K562 (cell line): ENCODE data around the gene KCNQ4. TPM values are rescaled to one million over a fixed set of nuclear protein-coding genes. Genes with fewer than 3 reads are reported as not detected.

Source experiments
- ARID1B ChIP-seq: fragments of 450-650 bp; IDR thresholded peaks from 2 replicates; pipeline ENCODE4 v1.6.1; 2016; ENCODE audit warnings: antibody characterized with exemption, mild to moderate bottlenecking, inconsistent platforms
- ARID4B ChIP-seq: sonication (generic); formaldehyde crosslinking; IDR thresholded peaks from 2 replicates; pipeline ENCODE4 v1.8.0; 2022; ENCODE audit warnings: mild to moderate bottlenecking, missing genetic modification reagents
- BACH1 ChIP-seq: fragments of 200-800 bp; sonication (Bioruptor generic); IDR thresholded peaks from 2 replicates; pipeline ENCODE4 v1.6.1; 2016; ENCODE audit warnings: missing genetic modification characterization, missing compliant biosample characterization
- C11orf30 ChIP-seq: fragments of 450-650 bp; IDR thresholded peaks from 2 replicates; pipeline ENCODE4 v1.6.1; 2016; ENCODE audit warnings: low read depth, mild to moderate bottlenecking
- HDAC2 ChIP-seq: fragments of 450-650 bp; IDR thresholded peaks from 2 replicates; pipeline ENCODE4 v1.6.1; 2016; ENCODE audit warnings: mild to moderate bottlenecking
- NFE2 ChIP-seq: IDR thresholded peaks from 2 replicates; pipeline ENCODE4 v1.6.1; 2014; ENCODE audit warnings: antibody characterized with exemption, low read depth
- POLR3A ChIP-seq: IDR thresholded peaks from 2 replicates; pipeline ENCODE4 v1.6.1; 2011; ENCODE audit warnings: borderline replicate concordance, mild to moderate bottlenecking, moderate library complexity; ENCODE audit not compliant: insufficient read length, insufficient read depth; ENCODE audit errors: extremely low read depth
- SMARCA4 ChIP-seq: fragments of 450-650 bp; IDR thresholded peaks from 2 replicates; pipeline ENCODE4 v1.6.1; 2016
- SOX6 ChIP-seq: fragments of 450-650 bp; IDR thresholded peaks from 2 replicates; pipeline ENCODE4 v1.6.1; 2014; ENCODE audit warnings: mild to moderate bottlenecking
- TCF3 ChIP-seq: sonication (generic); formaldehyde crosslinking; IDR thresholded peaks from 2 replicates; pipeline ENCODE4 v1.4.0; 2020; ENCODE audit warnings: mild to moderate bottlenecking, missing genetic modification reagents
- UBTF ChIP-seq, 2 experiments: IDR thresholded peaks; 2 replicates each; pipeline ENCODE4 v1.6.1; 2012; ENCODE audit warnings: improper control_type of control experiment in 2 of 2, low read depth in 2 of 2, low read length in 2 of 2, borderline replicate concordance in 1 of 2
- XRCC5 ChIP-seq: fragments of 200-400 bp; formaldehyde crosslinking; IDR thresholded peaks from 2 replicates; pipeline ENCODE4 v1.6.1; 2017; ENCODE audit warnings: low read depth, mild to moderate bottlenecking, low read length
- ZFP30 ChIP-seq: fragments of 250-450 bp; sonication (Bioruptor Pico); IDR thresholded peaks from 2 replicates; pipeline ENCODE4 v1.8.0; 2022; ENCODE audit warnings: moderate library complexity, mild to moderate bottlenecking, inconsistent platforms, borderline replicate concordance
- ZFP36 ChIP-seq: fragments of 150-350 bp; IDR thresholded peaks from 2 replicates; pipeline ENCODE4 v1.6.1; 2018; ENCODE audit warnings: low read length, low read depth; ENCODE audit not compliant: partially characterized antibody
- polyA plus RNA-seq, 8 experiments: library from polyadenylated mRNA; depleted of rRNA in 4 of 8; stranded (reverse) in 5 of 8; unstranded in 3 of 8; fragments of >200 nt; fragmentation: Nextera tagmentation in 2 of 8; fragmentation: Illumina TruSeq in 1 of 8; extraction: Ambion mirVana in 2 of 8; extraction: Trizol in 1 of 8; gene quantifications; 2 replicates each; pipeline versions ENCODE4 v1.2.1 to v1.2.3, GENCODE V29; 2011 to 2014; ENCODE audit warnings: inconsistent platforms in 1 of 8, missing spikeins in 1 of 8
- total RNA-seq, 7 experiments: library from RNA; depleted of rRNA in 6 of 7; stranded (reverse); fragments of >200 nt in 6 of 7; fragmentation: Illumina TruSeq in 2 of 7; extraction: Trizol in 2 of 7; gene quantifications; 2 replicates each; pipeline versions ENCODE4 v1.2.1 to v1.2.3, GENCODE V29; 2011 to 2021; ENCODE audit warnings: low replicate concordance in 1 of 7

Gene KCNQ4
- total and polyA plus RNA-seq, 9 of the 15 experiments (the other 6 are each of a cell fraction or from before 2014, with no cell fraction given) = 0.07 to 4.1 (median 0.79) TPM

DNA sequence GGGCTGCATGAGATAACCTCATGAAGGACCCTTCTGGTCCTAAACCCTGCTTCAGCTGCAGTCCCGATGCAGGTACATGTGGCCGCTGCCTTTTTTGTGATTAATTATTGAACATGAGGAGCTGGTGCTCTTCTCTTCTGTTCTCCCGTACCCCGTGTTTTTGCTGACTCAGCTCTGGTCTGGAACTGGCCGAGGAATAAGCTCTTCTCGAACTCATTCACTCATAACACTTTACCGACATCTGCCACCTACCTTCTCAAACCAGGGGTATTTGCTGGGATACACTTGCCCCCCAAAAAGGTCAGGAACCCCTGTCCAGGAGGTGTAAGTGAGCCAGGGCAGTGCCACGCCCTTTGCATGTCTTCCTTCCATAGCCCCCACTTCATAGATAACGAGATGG is 31.8 kb downstream of the KCNQ4 start (continued):
- TF ChIP-seq ZFP36 = peak; percentile 29
- TF ChIP-seq C11orf30 = peak; percentile 100
- peak; percentile 71; the same call in 1 of the 2 replicates for TF ChIP-seq BACH1
- TF ChIP-seq XRCC5 = peak; percentile 38; the same call in 1 of the 2 replicates
- TF ChIP-seq UBTF (IDR thresholded peaks at IDR 0.05; ENCODE audit: borderline replicate concordance in 1 of 2, low read depth in 2 of 2, low read length in 2 of 2) = no peak
- TF ChIP-seq NFE2 = peak; percentile 81
- TF ChIP-seq POLR3A = no peak
- TF ChIP-seq ARID4B (CRISPR knock-in tag) = no peak
- no peak for TF ChIP-seq SOX6
- TF ChIP-seq ZFP30 = no peak
- peak; percentile 25; the same call in 1 of the 2 replicates for TF ChIP-seq HDAC2
- 0 out of 2 replicates have a peak, but pooled peaks have one; percentile 24 for TF ChIP-seq SMARCA4
- peak; percentile 37; the same call in 1 of the 2 replicates for TF ChIP-seq ARID1B
- peak; percentile 20; the same call in 1 of the 2 replicates for TF ChIP-seq TCF3 (CRISPR knock-in tag)
